ENCODE data around the gene WIZ. TPM values are rescaled to one million over a fixed set of nuclear protein-coding genes. Genes with fewer than 3 reads are reported as not detected.

Gene WIZ
- total and polyA plus RNA-seq, 2 experiments from 2014 or later = 40.3 to 82.7 TPM

DNA sequence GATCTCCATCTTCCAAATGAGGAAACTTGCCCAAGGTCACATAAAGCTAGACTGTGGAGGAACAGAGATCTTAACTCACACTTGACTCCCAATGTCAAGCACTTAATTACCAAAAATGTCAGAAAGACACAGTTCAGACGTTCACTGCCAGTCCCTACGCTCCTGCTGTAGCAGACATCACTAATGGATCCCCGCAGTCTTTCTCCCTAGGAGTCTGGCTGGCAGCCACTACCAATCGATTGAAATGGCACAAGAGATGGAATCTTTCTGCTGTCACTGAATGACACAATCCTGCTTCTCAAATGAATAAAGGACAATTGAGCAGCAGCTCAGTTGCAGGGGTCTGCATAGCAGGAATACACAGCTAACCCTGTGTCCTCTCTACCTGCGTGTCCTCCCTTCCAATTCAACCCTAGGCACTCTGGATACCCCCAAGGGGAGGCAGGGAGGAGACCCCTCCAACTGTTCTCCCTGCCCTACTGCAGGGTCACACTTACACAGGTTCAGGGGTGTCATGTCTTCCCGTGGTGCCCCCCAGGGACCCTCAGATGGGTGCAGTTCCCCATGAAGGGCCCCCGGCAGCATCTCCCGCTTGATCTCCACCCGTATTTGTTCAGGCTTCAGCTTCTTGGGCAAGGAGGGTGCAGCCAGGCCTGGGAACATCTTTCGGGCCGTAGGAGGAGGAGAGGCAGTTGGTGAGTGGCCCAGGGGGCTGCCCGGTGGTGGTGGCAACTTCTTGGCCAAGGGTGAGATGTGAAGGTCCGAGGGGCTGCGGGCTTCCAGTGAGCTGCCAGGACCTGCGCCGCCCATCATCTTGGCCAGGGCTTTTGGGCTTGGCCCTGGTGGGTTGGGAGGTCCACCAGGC lies 23.0 kb downstream of the WIZ start:
- Histone ChIP-seq H3K4me1 (ENCODE audit: low read depth) (peaks cover 7% of the 10 kb centered on the region), H3K27me3 (no peaks in the 10 kb centered on the region), H3K27ac (no peak overlapping the region), H3K36me3 (peaks cover 36% of the 10 kb centered on the region), H3K9me3 (ENCODE audit: low read depth) (no peaks in the 10 kb centered on the region), H3K4me3 (no peak overlapping the region)
- TF ChIP-seq, protein P1, sequence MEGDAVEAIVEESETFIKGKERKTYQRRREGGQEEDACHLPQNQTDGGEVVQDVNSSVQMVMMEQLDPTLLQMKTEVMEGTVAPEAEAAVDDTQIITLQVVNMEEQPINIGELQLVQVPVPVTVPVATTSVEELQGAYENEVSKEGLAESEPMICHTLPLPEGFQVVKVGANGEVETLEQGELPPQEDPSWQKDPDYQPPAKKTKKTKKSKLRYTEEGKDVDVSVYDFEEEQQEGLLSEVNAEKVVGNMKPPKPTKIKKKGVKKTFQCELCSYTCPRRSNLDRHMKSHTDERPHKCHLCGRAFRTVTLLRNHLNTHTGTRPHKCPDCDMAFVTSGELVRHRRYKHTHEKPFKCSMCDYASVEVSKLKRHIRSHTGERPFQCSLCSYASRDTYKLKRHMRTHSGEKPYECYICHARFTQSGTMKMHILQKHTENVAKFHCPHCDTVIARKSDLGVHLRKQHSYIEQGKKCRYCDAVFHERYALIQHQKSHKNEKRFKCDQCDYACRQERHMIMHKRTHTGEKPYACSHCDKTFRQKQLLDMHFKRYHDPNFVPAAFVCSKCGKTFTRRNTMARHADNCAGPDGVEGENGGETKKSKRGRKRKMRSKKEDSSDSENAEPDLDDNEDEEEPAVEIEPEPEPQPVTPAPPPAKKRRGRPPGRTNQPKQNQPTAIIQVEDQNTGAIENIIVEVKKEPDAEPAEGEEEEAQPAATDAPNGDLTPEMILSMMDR (IDR thresholded peaks at IDR 0.05; ENCODE audit: low read depth, low read length) = no peak
- DNase-seq (ENCODE audit: low read depth in 1 of 2, low spot score in 1 of 2) = no peak

DNA sequence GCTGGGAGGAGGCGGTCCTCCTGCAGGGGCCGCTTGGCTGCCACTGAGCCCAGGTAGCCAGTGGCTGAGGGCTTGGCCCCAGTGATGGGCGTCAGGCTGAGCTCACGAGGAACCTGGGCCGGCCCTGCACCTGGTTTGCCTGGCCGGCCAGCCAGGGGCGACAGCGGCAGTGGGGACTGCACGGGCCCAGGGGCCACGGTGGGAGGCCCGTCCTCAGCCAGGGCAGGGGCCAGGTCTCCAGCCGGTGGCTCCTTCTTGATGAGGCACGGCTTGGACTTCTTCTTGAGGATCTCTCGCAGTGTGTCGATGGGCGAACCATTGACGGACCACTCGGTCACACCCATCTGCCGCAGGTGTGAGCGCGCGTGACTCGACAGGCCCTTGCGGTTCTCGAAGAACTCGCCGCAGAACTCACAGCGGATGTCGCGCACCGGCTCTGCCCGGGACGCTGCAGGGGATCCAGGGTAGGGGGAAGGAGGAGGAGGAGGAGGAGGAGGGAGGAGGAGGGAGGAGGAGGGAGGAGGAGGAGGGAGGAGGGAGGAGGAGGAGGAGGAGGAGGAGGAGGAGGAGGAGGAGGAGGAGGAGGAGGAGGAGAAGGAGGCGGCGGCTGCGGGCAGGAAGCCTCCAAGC lies 24.3 kb downstream of the WIZ start:
- H3K27ac ChIP-seq = no peak overlapping the region
- H3K9me3 ChIP-seq (ENCODE audit: low read depth) = no peaks in the 10 kb centered on the region
- H3K36me3 ChIP-seq = peaks cover 36% of the 10 kb centered on the region
- TF ChIP-seq, protein P1 (IDR thresholded peaks at IDR 0.05; ENCODE audit: low read depth, low read length) = no peak
- H3K4me1 ChIP-seq (ENCODE audit: low read depth) = no peaks in the 10 kb centered on the region
- DNase-seq (ENCODE audit: low read depth in 1 of 2, low spot score in 1 of 2) = no peak
- H3K4me3 ChIP-seq = no peak overlapping the region
- no peaks in the 10 kb centered on the region for H3K27me3 ChIP-seq

DNA sequence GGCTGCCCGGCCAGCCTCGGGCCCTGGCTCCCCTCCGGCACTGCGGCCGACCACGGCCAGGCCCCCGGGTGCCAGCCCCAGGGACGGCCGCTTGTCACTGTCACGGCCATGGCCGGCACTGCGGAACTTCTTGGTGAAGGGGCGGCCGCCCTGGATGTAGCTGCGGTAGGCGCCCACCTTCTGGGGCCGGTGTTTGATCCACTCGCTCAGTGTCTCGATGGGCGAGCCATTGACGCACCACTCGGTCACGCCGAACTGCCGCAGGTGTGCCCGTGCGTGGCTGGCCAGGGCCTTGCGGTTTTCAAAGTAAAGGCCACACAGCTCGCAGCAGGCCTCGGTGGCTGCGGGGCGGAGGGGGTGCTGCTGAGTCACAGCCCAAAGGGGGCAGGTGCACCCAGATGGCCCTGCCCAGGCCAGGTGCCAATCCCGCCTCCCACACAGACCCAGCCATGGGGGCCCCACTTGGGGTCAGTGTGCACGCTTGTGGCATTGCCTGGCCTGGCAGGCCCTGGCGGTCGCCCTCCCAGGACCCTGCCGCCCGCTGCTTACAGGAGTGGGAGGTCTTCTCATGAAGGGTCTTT lies 25.0 kb downstream of the WIZ start:
- Histone ChIP-seq H3K4me1 (ENCODE audit: low read depth) (no peaks in the 10 kb centered on the region), H3K4me3 (no peak overlapping the region), H3K27ac (no peak overlapping the region), H3K36me3 (peaks cover 36% of the 10 kb centered on the region), H3K27me3 (no peaks in the 10 kb centered on the region), H3K9me3 (ENCODE audit: low read depth) (no peaks in the 10 kb centered on the region)
- TF ChIP-seq, protein P1 (IDR thresholded peaks at IDR 0.05; ENCODE audit: low read depth, low read length) = no peak
- no peak for DNase-seq (ENCODE audit: low read depth in 1 of 2, low spot score in 1 of 2)

DNA sequence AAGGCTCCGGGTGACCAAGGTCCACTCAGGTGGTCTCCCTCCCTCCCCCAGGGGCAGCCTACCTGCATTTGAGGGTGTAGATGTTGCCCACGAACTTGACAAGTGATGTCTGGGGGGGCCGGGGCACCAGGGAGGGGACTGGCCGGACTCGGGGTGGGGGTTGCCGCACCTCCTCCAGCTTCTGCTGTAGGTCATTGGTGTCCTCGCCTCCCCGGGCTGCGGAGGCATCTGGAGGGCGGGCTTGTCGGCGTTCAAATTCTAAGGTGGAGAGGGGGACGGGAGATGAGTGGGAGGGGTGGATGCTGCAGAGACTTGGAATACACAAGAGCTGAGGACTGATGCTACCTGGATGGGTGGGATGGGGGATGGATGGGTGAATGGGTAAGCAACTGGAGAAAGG lies 25.6 kb downstream of the WIZ start:
- Histone ChIP-seq H3K4me1 (ENCODE audit: low read depth) (no peaks in the 10 kb centered on the region), H3K36me3 (peaks cover 36% of the 10 kb centered on the region)
- TF ChIP-seq, protein P1 (IDR thresholded peaks at IDR 0.05; ENCODE audit: low read depth, low read length) = no peak

DNA sequence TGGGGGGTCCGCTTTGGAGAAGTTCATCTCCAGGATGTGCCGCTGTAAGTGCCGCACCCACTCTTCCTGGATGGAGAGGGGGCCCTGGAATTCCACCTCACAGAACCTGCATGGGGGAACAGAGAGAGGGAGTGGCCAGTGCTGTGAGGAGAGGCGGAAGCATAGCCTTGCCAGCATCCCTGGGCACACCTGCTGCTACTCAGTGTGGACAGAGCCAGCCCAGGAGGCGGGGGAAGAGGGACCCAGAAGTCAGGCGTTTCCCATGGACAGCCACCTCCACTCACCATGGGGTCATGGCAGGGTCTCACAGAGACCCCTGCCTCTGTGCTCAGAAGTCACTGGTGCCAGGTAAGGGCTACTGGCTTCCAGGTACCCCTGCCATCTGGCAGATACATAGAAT lies 26.6 kb downstream of the WIZ start:
- Histone ChIP-seq H3K36me3 (peaks cover 36% of the 10 kb centered on the region), H3K4me1 (ENCODE audit: low read depth) (no peaks in the 10 kb centered on the region), H3K9me3 (ENCODE audit: low read depth) (no peaks in the 10 kb centered on the region), H3K27me3 (no peaks in the 10 kb centered on the region), H3K27ac (no peak overlapping the region), H3K4me3 (no peak overlapping the region)
- DNase-seq (ENCODE audit: low read depth in 1 of 2, low spot score in 1 of 2) = no peak
- TF ChIP-seq, protein P1 (IDR thresholded peaks at IDR 0.05; ENCODE audit: low read depth, low read length) = no peak

More for the DNA sequence above, 25.6 kb downstream of the WIZ start:
- H3K9me3 ChIP-seq (ENCODE audit: low read depth) = no peaks in the 10 kb centered on the region
- no peaks in the 10 kb centered on the region for H3K27me3 ChIP-seq
- no peak overlapping the region for H3K4me3 ChIP-seq
- no peak for DNase-seq (ENCODE audit: low read depth in 1 of 2, low spot score in 1 of 2)
- H3K27ac ChIP-seq = no peak overlapping the region

Measured in cardiac muscle cell (in vitro differentiated cells and primary cell).